Natural killer cell (primary cell): ENCODE measurements around the gene LRRC61. TPM values are rescaled to one million over a fixed set of nuclear protein-coding genes. Genes with fewer than 3 reads are reported as not detected.

ENCODE experiments used
- ATAC-seq, 3 donors: fragments of 150-1000 bp in 2 of 3; fragments of 200-7000 bp in 1 of 3; cut with Tn5 transposase; 1 replicate in 1 of 3; 2 replicates in 2 of 3; pipeline ENCODE4 v1.10.0; 2021; ENCODE audit warnings: mild to moderate bottlenecking in 2 of 3, moderate library complexity in 2 of 3
- DNase-seq, 2 donors: peaks; one replicate each; pipeline versions ENCODE4 v3.0.0 to v3.0.0-alpha.2; 2013 to 2021; ENCODE audit warnings: mixed read lengths in 1 of 2
- H3K27ac ChIP-seq: one replicate; pipeline ENCODE4 v1.5.1; 2013; ENCODE audit warnings: mild to moderate bottlenecking, low read length
- H3K27me3 ChIP-seq: one replicate; pipeline ENCODE4 v1.6.1; 2013; ENCODE audit warnings: low read length; ENCODE audit not compliant: control insufficient read depth, insufficient read depth
- H3K36me3 ChIP-seq: one replicate; pipeline ENCODE4 v1.6.1; 2013; ENCODE audit warnings: low read length; ENCODE audit not compliant: control insufficient read depth, insufficient read depth
- H3K4me1 ChIP-seq: one replicate; pipeline ENCODE4 v1.6.1; 2013; ENCODE audit warnings: low read length; ENCODE audit not compliant: control insufficient read depth, insufficient read depth
- H3K4me3 ChIP-seq: one replicate; pipeline ENCODE4 v1.5.1; 2013; ENCODE audit warnings: low read length
- H3K9me3 ChIP-seq: one replicate; pipeline ENCODE4 v1.6.1; 2013; ENCODE audit warnings: low read length; ENCODE audit not compliant: control insufficient read depth, insufficient read depth
- H3K27ac Mint-ChIP-seq, 2 donors: one replicate each; pipeline ENCODE4 v1.8.0; 2022; ENCODE audit warnings: mild to moderate bottlenecking in 2 of 2, mixed read lengths in 2 of 2, moderate library complexity in 1 of 2
- H3K27me3 Mint-ChIP-seq, 2 donors: one replicate each; pipeline ENCODE4 v1.8.0; 2022; ENCODE audit warnings: low read depth in 2 of 2, mixed read lengths in 2 of 2
- H3K36me3 Mint-ChIP-seq: one replicate; pipeline ENCODE4 v1.8.0; 2022; ENCODE audit warnings: mixed read lengths
- H3K4me1 Mint-ChIP-seq, 2 donors: one replicate each; pipeline ENCODE4 v1.8.0; 2022; ENCODE audit warnings: mixed read lengths in 2 of 2
- H3K4me3 Mint-ChIP-seq: one replicate; pipeline ENCODE4 v1.8.0; 2022; ENCODE audit warnings: mild to moderate bottlenecking, moderate library complexity, mixed read lengths
- H3K9me3 Mint-ChIP-seq, 2 donors: one replicate each; pipeline ENCODE4 v1.8.0; 2022; ENCODE audit warnings: mixed read lengths in 2 of 2
- CTCF ChIP-seq: fragments of 200-600 bp; IDR thresholded peaks from one replicate; pipeline ENCODE4 v1.8.0; 2022; ENCODE audit warnings: antibody characterized with exemption
- WGBS: methylation state at CpG from one replicate; pipeline ENCODE4 v1.1.7; 2013; ENCODE audit warnings: missing lambda C conversion rate; ENCODE audit not compliant: insufficient coverage; 5-methylcytosine and 5-hydroxymethylcytosine counted together
- intact Hi-C: fragments of 100-400 bp; cut with micrococcal nuclease; formaldehyde crosslinking; loops from one replicate; pipeline ENCODE4 v1.14.2; 2022
- total RNA-seq, 4 donors: library from RNA; stranded (reverse); fragments of 120-200 nt in 1 of 4; gene quantifications; one replicate each; pipeline versions ENCODE4 v1.2.3 to v1.2.4, GENCODE V29; 2013 to 2022

The LRRC61 gene
- total RNA-seq, 3 donors from 2014 or later (not counting 1 experiment from before 2014, with no cell fraction given): 7.3 to 16.7 (median 13.7) TPM

DNA sequence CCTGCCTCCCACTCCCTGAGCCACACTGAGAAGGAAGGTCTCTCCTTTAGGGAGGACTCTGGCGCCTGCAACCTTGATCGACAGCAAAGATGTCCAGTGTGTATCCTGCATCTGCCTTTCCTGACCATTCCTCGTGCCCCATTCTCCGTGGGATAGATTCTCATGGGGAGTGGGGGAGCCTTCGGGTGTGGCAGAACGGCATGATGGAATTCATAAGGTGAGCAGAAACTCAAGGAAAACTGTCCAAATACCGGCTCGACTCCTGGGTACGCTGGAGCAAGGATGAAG lies 18.9 kb downstream of the LRRC61 start:
- H3K9me3 Mint-ChIP-seq: no peaks in the 10 kb centered on the region
- peaks cover 33 to 41% of the 10 kb centered on the region in 2 donors for H3K27me3 Mint-ChIP-seq
- WGBS: 96% methylated on average over 9 of the region's 9 CpGs
- Histone ChIP-seq H3K4me3 (no peak overlapping the region), H3K27ac (no peak overlapping the region), H3K36me3 (peaks cover 6% of the 10 kb centered on the region), H3K9me3 (peaks cover 4% of the 10 kb centered on the region), H3K27me3 (peaks cover 20% of the 10 kb centered on the region), H3K4me1 (peaks cover 12% of the 10 kb centered on the region)
- H3K27ac Mint-ChIP-seq: no peak overlapping the region
- H3K4me1 Mint-ChIP-seq: peaks cover 0 to 11% of the 10 kb centered on the region in 2 donors
- ATAC-seq: no peak
- peak overlapping the region; percentile 13 for H3K4me3 Mint-ChIP-seq
- H3K36me3 Mint-ChIP-seq: no peaks in the 10 kb centered on the region
- TF ChIP-seq CTCF: no peak
- no peak for DNase-seq
- intact Hi-C loops: no loop called here

- H3K27ac ChIP-seq: no peak overlapping the region
- H3K27me3 ChIP-seq: peaks cover 20% of the 10 kb centered on the region
- peaks cover 33 to 40% of the 10 kb centered on the region in 2 donors for H3K27me3 Mint-ChIP-seq
- ATAC-seq (no peak), DNase-seq (no peak)
- H3K4me3 Mint-ChIP-seq: no peak overlapping the region
- H3K9me3 ChIP-seq: peaks cover 4% of the 10 kb centered on the region
- H3K4me3 ChIP-seq: no peak overlapping the region
- no peak overlapping the region for H3K27ac Mint-ChIP-seq
- WGBS: 56% methylated on average over 2 of the region's 2 CpGs
- intact Hi-C loops: no loop called here
- H3K36me3 ChIP-seq: no peaks in the 10 kb centered on the region
- H3K4me1 ChIP-seq: peaks cover 12% of the 10 kb centered on the region
- no peaks in the 10 kb centered on the region for H3K36me3 Mint-ChIP-seq
- peaks cover 0 to 11% of the 10 kb centered on the region in 2 donors for H3K4me1 Mint-ChIP-seq
- TF ChIP-seq CTCF: no peak
- H3K9me3 Mint-ChIP-seq: no peaks in the 10 kb centered on the region
Observed at GRCh38 chr7:150343225-150343624, 20.1 kb downstream of the LRRC61 start.

GRCh38 chr7:150344299-150344698 lies 21.1 kb downstream of the LRRC61 start:
- peaks cover 12% of the 10 kb centered on the region for H3K4me1 ChIP-seq
- peaks cover 33 to 43% of the 10 kb centered on the region in 2 donors for H3K27me3 Mint-ChIP-seq
- no peak overlapping the region for H3K4me3 ChIP-seq
- no peak overlapping the region for H3K4me3 Mint-ChIP-seq
- DNase-seq (no peak), ATAC-seq (no peak)
- H3K9me3 ChIP-seq: peaks cover 4% of the 10 kb centered on the region
- H3K27ac ChIP-seq: no peak overlapping the region
- no peak overlapping the region for H3K27ac Mint-ChIP-seq
- no peak for TF ChIP-seq CTCF
- H3K9me3 Mint-ChIP-seq: no peaks in the 10 kb centered on the region
- H3K36me3 Mint-ChIP-seq: no peaks in the 10 kb centered on the region
- H3K27me3 ChIP-seq: peaks cover 20% of the 10 kb centered on the region
- no peaks in the 10 kb centered on the region for H3K36me3 ChIP-seq
- intact Hi-C loops: no loop called here
- H3K4me1 Mint-ChIP-seq: peaks cover 0 to 11% of the 10 kb centered on the region in 2 donors

DNA sequence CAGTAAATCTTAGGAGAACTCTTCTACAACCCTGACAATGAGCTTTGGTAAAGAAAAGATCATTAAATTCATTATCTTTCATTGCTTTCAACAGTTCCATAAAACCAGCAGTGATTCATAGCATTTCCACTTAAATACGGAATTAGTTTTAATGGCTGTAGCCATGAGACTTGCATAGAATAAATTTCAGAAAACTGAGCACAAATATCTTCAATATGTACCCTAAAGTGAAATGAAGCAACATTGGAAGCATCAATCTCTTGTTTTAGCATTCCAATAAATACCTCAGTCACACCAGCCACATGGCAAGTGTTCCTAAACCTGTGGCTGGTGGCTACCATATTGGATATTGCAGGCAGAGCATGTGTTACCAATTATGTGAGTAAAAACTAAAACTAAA lies 21.9 kb downstream of the LRRC61 start:
- Histone ChIP-seq H3K9me3 (peaks cover 4% of the 10 kb centered on the region), H3K27ac (no peak overlapping the region), H3K4me3 (no peak overlapping the region), H3K4me1 (peaks cover 9% of the 10 kb centered on the region), H3K36me3 (no peaks in the 10 kb centered on the region), H3K27me3 (peaks cover 20% of the 10 kb centered on the region)
- TF ChIP-seq CTCF: no peak
- ATAC-seq: no peak
- WGBS: 93% methylated on average over 1 of the region's 1 CpG
- Mint-ChIP-seq H3K4me1 (peaks cover 0 to 9% of the 10 kb centered on the region in 2 donors), H3K27me3 (peaks cover 33 to 40% of the 10 kb centered on the region in 2 donors), H3K36me3 (no peaks in the 10 kb centered on the region), H3K4me3 (no peak overlapping the region), H3K9me3 (no peaks in the 10 kb centered on the region), H3K27ac (no peak overlapping the region)
- DNase-seq: no peak
- intact Hi-C loops: no loop called here
